Right forelimb (tissue), 1 donor: ENCODE results near the gene SLC2A4.
"Not testable (repeated sequence)": the region's sequence is repeated elsewhere in the genome, so short reads cannot be mapped to it uniquely, and the experiment has no call there.

Experiments used
- DNase-seq: peaks from one replicate; pipeline ENCODE4 v3.0.0-alpha.2; 2018

The SLC2A4 gene

DNA sequence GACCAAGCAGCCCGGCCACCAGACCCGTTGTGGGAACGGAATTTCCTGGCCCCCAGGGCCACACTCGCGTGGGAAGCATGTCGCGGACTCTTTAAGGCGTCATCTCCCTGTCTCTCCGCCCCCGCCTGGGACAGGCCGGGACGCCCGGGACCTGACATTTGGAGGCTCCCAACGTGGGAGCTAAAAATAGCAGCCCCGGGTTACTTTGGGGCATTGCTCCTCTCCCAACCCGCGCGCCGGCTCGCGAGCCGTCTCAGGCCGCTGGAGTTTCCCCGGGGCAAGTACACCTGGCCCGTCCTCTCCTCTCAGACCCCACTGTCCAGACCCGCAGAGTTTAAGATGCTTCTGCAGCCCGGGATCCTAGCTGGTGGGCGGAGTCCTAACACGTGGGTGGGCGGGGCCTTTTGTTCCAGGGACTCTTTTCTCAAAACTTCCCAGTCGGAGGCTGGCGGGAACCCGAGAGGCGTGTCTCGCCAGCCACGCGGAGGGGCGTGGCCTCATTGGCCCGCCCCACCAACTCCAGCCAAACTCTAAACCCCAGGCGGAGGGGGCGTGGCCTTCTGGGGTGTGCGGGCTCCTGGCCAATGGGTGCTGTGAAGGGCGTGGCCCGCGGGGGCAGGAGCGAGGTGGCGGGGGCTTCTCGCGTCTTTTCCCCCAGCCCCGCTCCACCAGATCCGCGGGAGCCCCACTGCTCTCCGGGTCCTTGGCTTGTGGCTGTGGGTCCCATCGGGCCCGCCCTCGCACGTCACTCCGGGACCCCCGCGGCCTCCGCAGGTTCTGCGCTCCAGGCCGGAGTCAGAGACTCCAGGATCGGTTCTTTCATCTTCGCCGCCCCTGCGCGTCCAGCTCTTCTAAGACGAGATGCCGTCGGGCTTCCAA, at the start of gene SLC2A4:
SLC2A4 (plus strand) TSS at position 645 of the 879 bp plus-strand sequence; CDS start at position 862, 217 bp downstream.
- peak; percentile 92 for DNase-seq

DNA sequence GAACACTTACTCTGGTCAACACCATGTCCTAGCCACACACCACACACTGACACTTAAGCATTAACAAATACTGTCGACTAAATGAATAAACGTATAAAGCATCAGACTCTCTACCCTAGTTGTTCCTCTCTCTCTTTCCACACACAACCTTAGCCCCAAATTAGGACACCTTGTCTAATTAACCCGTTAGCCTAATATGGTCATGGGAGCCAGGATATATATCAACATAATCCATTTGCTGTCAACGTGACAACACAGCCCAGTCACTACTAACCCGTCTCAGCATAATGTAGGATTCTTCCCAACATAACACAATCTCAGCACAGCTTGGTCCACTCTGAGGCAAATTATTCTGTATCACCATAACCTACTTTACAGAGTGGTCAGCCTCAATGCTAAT, 49.4 kb upstream of the SLC2A4 start:
- DNase-seq, result no peak

DNA sequence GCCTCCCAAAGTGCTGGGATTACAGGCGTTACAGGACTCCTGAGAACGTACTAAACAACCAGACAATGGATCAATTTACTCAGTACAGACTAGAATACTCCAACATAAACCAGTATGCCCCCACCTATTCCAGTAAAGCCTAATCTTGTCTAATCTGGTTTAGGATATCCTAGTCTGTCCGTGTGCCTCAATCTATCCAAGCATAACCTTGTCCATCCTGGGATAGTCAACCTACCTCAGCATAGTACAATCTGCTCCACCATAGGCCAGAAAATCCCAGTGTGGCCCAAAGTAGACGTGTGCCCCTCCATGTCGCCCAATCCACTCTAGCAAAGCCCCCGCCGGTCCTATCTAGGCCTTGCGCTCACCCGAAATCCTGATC, 47.8 kb upstream of the SLC2A4 start:
- no peak for DNase-seq

DNA sequence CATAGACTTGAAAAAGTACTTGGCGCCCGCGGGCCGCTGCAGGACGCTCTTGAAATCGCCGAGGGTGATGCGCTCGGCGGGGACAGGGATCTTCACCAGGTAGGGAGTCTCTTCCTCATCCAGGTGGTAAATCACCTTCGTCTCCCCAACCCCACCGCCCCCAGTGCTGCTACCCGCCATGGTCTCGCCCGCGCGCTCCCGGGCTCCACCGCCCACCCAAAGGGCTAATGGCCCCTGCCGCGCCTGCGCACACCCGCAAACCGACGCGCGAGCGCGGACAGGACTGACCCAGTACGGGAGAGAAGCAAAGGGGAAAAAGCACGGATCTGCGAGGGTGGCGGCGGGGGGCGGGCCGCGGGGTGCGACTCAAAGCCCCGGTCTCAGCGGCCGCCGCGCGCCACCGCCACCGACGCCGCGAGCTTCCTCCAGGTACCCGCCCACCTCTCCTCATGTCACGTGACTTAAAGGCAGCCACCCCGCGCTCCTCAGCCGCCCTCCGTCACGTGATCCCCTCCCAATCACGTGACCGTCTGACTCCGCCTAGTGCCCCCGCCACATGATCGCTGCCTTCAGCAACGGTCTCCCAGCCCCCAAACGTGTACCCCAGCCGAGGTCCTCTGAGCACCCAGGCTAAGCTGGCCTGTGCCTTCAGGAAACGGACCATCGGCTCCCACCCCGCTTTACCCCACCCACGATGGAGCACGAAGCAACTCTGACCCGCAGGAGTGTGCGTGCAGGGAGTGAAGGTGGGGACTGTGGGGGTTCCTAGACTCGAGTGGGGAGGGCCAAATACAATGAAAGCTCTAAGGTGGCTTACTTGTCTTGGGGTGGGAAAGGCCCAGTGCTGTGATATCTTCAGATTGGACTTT, 47.2 kb upstream of the SLC2A4 start, which contains the start of gene DVL2:
DVL2 (minus strand) TSS at position 435 of the 869 bp plus-strand sequence; CDS start at position 180, 255 bp downstream.
- peak; percentile 97 for DNase-seq

DNA sequence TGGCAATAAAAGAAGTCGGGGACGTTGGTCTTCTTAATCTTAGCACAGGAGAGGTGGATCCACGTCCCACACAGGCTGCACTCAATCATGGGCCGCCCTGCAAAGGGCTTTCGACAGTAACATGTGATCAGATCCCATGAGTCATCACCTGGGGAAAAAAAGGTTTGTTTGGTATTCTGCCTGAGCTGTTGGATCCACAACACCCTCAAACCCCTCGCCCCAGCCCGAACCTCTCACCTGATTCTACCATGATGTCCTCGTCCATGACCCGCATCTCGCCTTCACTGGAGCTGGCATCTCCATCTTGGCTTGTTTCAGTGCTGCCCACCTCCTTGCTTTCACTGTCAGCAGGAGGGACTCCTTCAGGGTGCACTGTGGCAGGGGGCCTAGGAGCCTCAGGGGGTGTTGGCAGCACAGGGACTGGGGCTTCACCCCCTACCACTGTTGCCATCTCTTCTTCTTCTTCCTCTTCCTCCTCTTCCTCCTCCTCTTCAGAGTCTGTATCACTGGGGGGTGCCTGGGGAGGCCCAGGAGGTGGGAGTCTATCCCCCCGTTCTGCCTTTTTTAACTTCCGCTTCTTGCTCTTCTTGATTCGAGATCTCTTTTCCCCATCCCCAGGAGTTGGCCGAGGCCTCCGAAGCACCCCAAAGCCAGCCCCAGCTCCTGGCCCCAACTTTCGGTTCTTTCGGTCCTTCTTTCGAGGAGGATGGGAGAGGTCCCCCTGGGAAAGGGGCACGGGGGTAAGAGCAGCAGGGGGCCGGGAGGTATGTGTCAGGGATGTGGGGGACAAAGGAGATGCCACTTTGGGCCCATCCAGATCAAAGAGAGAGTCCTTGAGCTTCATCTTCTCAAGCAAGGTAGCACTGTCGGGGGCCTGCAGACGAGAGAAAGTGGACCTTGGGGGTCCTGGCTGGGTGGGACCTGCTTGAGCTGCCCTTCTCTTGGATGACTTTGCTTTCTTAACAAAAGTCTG, 45.5 kb upstream of the SLC2A4 start:
- no peak for DNase-seq

DNA sequence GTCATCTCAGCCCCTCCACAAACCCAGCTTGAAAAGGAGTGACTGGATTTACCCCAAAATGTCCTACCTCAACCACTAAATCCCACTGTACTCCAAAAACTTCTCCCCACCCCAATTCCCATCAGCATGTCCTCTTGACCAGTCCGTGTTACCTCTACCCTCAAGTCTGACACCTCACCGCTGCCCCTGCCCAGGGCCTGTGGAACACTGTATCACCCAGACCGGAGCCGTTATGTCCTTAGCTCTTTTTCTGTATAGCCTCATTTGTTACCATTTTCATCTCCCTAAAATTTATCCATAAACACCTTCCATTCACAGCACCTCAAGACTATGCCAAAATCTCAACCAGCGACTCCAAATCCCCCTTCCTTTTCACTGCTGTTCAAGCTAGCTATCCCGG, 44.7 kb upstream of the SLC2A4 start:
- no peak for DNase-seq

DNA sequence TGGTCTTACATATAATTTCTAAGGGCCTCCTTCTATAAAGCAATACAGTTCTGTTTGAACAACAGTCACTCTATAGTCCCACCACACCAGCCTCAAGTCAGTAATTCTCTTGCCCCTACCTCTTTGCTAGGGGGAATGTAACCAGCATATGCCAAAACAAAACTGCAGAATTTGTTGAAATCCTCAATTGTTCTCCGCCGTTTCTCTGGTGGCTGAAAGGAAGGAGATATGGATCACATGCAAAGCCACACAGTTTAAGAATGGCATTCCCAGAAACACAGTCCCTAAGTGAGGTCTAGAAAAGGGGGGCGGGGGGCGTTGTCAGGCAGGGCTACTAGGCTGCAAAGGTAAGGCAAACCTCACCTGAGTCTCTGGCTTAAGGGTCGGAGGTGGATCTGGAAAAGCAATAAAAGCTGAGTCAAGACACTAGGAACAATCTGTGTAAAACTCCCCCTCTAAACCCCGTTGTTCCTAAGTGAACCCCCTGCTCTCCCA, 44.2 kb upstream of the SLC2A4 start:
- DNase-seq, result no peak

DNA sequence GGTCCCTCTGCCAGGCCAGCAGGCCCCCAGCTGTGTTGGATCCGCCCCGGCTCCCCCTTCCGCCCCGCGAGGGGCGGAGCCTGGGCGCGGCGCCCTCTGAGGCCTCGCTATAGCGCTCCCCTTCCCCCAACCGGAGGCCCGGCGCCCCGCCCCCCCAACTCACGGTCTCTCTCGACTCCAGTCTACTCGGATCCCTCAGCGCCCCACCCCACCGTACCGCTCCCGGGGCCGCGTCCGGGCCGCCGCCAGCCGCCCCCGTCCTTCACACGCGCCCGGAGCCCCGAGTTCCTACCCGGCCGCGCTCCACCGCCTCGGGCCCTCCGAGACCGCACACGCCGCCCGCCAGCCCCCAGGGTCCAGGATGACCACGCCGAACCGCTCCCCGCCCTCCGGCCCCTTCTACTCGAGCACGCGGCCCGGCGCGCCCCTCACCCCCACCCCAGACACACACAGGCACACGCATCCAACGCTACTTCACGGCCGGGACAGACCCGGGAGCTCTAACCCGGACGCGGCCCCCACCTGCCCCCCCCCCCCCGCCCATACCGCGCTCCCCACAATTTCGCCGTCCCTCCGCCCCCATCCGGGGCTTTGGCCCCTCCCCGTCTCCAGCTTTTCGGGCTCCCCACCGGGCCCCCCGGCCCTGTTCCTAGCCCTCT, 43.6 kb upstream of the SLC2A4 start:
- DNase-seq, result peak; percentile 85

DNA sequence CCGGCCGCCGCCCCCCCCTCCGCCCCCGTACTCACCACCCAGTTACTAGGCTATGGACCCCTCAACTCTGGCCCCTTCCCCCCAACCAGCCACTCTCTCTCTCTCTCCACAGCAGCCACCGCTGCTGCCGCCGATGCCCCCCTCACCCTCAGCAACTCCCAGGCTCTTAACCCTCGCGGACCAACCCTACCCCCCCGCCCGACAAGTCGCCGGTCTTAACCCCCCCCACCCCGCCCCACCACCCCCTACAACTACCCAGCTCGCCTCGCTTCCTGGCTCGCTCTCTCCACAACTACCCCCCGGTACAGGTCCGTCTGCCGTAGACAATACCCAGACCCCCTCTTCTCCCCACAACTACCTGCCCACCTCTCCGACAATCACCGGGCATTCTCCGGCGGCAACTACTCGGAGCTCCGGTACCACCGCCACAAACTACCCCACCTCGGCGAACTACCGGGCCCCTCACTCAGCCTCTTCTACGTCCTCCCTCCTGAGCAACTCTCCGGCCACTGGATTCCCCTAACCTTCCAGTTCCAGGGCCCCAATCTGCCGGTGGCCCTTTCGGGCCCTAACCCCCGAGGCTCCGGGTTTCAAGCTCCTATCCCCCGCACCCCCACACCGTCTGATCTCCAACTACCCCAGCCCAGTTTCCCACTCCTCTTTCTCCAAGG, 43.0 kb upstream of the SLC2A4 start:
- peak; percentile 66 for DNase-seq

DNA sequence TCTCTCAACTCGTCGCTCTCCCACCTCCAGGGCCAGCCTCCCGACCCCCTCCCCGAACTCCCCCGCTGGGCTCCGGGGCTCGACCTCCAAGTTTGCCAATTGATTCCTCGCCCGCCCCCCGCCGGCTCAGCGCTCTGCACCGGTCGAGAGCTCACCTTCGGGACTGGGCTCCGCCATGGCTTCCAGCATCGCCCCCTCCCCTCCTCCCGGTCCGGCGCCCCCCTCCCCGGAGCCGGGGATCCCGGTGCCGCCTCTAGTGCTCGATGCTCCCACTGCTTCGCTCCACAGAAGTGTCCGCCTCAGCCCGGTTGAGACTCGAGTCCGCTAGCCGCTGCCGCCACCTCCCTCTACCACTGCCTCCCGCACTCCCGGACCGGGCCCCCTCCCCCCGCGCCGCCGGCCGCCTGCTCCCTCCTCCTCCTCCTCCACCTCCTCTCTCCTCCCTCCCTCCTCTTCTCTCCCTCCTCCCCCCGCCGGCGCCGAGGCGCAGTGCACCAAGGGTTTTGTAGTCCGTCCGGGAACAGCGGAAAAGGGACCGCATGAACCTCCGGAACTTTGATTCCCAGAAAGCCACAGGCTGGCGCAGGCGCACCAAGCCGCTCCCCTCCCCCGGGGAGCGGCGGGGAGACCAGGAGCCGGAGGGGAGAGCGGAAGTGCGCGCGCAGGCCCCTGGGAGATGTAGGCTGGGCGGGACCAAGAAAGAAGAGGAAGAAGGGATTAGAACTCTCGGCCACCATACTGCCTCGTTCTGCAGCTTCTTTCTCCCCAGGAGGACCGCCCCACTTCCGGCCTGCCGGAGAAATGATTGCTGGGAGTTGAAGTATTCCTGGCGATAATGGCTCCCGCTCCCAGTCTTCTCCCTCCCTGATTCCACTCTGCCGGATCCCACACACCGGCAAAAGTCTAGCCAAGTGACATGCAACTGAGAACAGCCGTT, 42.2 kb upstream of the SLC2A4 start, which contains the start of gene PHF23:
PHF23 (minus strand) TSS at position 367 of the 937 bp plus-strand sequence; CDS start at position 189, 178 bp downstream.
- DNase-seq, result peak; percentile 99

DNA sequence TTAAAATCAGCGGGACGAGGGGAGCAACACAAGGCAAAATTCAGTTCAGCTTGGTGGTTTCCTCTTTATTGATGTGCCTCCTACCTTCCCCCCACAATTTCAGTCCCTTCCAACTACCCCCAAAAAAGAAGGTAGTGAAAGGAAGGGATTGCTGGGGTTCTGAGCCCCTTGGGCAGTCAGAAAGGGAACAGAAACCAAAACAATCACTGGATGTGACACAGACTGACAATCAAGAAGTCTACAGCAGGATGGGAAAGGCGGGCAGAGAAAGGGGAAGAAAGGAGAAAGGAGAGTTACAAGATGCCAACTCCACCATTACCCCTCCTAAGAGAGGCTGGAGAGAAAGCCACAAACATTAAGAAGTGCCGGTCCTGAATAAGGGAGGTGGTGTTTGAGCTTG, 41.1 kb upstream of the SLC2A4 start:
- no peak for DNase-seq

DNA sequence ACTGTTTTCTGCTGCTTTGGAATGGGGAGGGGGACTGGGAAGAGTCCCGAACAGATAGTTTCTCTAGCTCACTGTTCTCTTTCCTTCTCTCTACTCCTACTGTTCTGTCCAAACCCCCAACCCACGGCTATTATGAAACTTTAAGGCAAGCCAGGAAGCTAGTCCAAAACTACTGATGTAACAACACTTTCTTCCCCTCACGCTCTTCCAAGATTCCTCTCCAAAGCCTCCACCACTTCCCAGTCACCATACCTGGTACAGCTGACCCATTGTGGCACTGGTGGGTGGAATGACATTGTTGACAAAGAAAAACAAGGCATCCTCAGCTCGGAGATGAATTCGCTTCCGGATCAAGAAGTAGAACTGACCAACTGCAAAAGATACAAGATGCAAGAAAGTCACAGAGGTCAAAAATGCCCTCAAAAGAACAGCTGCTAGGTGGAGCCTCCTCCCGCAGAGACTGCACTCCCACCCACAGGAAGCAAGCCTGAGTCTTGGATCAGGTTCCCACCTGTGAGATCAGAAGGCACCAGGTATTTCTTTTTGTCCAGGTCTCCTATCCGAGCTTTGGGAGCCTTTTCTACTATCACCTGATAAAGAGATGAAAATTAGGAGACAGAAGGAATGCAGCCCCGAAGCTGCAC, 40.3 kb upstream of the SLC2A4 start:
- DNase-seq, result no peak

DNA sequence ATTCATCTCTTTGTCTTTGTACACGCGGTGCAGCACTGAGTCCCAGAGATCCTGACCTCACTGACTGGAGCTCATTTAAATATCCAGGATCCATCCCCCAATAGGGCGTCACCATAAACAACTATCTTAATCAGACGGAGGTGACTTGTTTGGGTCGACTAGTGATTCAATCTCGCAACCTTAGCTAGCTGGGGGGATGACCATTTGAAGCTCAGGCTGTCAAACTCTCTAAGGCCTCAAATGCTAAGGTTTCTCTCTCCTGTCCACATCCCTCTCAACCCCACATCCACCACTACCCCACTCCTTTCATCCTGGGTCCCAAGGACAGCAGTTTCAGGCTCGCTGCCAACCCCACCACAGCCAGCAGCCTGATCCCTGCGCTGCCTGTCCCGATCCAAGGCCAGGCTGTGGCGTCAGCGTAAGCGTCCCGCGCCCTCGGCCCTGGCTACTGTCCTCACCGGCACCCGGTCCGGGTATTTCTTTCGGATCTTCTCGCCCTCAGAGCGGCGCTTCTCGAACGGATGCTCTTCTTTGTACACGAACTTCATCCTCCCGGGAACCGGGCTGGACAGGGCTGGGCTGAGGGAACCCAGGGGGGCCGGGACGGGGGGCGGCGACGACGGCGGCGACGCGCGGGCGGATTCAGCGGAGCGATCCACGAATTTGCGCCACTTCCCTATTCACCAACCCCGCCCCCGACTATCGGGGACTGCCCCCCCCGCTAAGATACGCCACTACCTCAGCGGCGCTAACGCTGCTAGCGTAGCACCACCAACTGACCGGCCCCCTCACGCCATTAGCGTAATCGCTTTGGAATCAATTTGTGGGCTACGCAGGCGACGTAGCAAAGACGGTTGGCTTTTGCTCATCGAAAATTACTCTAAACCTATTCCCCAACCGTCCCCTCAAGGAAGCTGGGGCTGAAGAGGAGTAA, 39.5 kb upstream of the SLC2A4 start, which contains the start of gene GABARAP:
GABARAP (minus strand) TSS at position 667 of the 934 bp plus-strand sequence; CDS start at position 548, 119 bp downstream.
- peak; percentile 99 for DNase-seq

DNA sequence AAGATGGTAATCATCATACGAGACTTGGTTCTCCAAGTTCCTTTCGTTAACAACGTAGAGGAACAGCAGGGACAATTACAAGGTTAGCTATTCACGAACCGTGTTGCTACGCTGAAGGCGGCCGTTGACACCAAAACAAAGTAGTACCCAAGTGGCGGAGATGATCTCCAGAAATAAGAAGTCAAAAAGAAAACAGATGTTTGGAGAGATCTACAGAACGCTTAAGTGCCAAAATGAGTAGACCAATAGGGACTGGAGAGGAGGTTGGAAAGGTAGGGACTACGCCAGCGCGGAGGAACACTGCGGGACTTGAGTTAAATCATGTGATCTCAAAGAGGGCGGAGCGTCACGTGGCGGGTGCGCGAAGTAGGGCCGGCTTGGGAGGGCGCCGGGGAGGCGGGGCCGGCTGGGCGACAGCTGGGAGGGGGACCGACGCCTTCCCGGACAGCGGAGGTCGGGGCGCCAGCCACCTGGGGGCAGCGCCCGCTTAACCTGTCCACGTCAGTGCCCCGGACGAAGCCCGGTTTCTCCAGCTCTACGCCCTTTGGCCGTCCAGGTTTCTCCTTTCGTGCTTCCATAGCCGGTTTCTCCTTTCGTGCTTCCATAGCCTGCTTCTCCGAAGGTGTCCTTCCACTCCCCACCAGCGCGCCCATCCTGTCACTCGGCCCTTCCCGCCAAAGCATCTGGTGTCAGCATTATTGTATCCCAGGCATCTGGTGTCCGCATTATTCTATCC, 38.6 kb upstream of the SLC2A4 start:
- peak; percentile 98 for DNase-seq

DNA sequence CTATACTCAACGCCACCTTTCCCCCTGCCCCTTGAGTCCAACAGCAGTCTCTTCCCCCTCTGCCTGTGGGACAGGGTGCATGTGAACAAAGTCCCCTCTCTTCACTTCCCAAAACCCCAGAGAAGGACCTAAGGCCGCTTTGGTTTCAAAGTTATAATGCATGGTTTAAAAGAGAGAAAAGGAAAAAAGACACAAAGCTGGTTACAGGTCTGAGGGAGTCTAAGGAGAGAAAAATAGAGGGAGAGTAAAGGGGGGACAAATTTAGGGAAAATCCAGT, 38.1 kb upstream of the SLC2A4 start:
- no peak for DNase-seq

DNA sequence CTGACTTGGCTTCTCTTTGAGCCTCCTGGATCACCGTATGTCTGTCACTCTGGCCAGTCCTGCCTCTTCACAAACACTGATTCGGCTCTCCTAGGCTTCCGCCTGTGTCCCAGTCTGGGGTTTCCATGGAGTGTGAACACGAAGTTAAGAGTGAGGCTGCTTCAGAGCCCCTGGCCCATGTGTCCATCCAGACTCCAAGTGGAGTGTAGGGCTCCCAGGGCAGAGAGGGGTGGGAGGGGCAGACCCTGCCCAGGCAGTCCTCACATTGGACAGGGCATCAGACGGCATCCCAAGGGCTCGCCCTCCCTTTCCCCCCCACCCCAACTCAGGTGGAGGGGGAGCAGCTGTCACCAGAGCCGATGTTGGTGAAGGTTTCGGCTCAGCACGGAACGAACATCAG, 37.7 kb upstream of the SLC2A4 start:
- DNase-seq, result not testable (repeated sequence)

DNA sequence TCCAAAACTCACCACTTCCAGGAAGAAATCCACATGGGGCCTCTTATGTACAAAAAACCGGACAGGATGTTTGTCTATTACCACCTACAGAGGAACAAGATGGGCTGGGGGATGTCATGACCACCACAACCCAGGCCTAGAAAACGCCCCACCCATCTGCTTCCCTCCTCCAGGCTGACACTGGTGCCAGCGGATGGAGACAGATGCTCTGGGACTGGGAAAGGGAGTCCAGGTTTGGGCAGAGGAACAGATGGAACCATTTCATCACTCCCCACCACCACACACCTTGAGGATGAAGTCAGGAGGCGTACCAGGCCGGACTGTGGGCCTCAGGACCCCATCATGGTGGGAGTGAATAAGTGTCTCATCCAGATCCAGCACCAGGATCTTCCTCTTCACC, 34.7 kb upstream of the SLC2A4 start:
- DNase-seq, result no peak
